ENCODE data around the gene TIMP2. TPM values are rescaled to one million over a fixed set of nuclear protein-coding genes. Genes with fewer than 3 reads are reported as not detected.

Gene TIMP2
- total and polyA plus RNA-seq, 2 of the 4 experiments (the other 2 are of a cell fraction), result 43.9 to 416 TPM

DNA sequence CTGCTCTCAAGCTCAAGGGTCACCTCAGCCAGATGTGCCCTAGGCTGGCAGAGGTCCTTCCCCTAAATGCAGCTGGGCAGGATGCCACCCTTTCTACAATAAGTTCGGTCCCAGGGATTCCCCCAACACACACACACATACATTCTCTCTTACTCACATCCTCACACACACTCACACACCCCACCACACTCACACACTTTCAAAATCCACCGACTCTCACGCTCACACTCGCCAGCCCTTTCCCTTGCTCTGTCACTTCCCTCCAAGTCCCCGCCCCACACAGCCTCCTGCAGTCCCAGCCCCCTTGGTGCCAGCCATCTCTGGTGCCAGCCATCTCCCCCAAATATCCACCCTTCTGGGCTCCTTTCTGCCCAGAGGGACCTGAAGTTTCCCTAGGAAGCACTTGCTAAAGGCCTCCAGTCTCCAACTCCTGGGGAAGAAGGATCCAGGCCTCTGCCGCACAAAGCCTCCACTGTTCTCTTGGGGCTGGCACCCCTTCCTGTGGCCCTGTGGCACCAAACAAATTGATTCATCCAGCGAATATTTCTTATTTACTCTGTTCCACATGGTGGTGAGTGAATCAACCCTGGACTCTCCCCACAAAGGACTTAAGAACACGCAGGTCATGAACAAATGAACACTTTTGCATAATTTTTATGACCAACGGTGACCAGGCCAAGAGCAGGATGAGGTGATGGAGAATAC lies 80.7 kb downstream of the TIMP2 start:
- DNase-seq (peak; percentile 71), ATAC-seq (ENCODE audit: low read depth) (no peak)
- Histone ChIP-seq H3K4me2 (ENCODE audit: low read depth, low read length) (no peak overlapping the region), H3K9ac (ENCODE audit: low read depth, low read length) (no peak overlapping the region), H3K27ac (ENCODE audit: insufficient read depth, low read length) (no peak overlapping the region), H3K18ac (ENCODE audit: low read depth, low read length) (no peak overlapping the region), H3K4ac (ENCODE audit: low read depth, low read length) (no peak overlapping the region), H3K23ac (ENCODE audit: low read depth, low read length) (peak overlapping the region; percentile 7; the same call in 1 of the 2 replicates), H3K27me3 (ENCODE audit: control insufficient read depth, insufficient read depth, low read length) (no peaks in the 10 kb centered on the region), H4K91ac (ENCODE audit: insufficient read depth, low read depth, low read length) (no peak overlapping the region), H2BK120ac (ENCODE audit: low read depth, low read length) (no peak overlapping the region; the same call in 1 of the 2 replicates), H3K36me3 (ENCODE audit: control insufficient read depth, insufficient read depth, low read length) (no peaks in the 10 kb centered on the region), H3K9me1 (ENCODE audit: insufficient read depth, low read length) (peaks cover 12% of the 10 kb centered on the region), H3K79me1 (ENCODE audit: low read depth in 1 of 2, low read length in 2 of 2) (peaks cover 0 to 11% of the 10 kb centered on the region in 2 experiments; a peak in 2 of 4 replicates), H4K20me1 (ENCODE audit: insufficient read depth, low read length) (peaks cover 5% of the 10 kb centered on the region), H3K56ac (ENCODE audit: extremely low read depth, insufficient read depth, low read length) (no peak overlapping the region), H3K9me3 (ENCODE audit: control insufficient read depth, insufficient read depth, low read length) (no peaks in the 10 kb centered on the region), H2BK15ac (ENCODE audit: low read depth, low read length) (no peak overlapping the region), H2BK5ac (ENCODE audit: low read depth, low read length, poor library complexity, severe bottlenecking) (no peak overlapping the region), H2BK20ac (ENCODE audit: low read depth, low read length) (no peak overlapping the region), H3K4me3 (ENCODE audit: insufficient read depth, low read depth, low read length) (no peak overlapping the region), H2AFZ (replicated peaks; ENCODE audit: low read length, poor library complexity) (peak overlapping the region; percentile 74), H3K14ac (replicated peaks; ENCODE audit: low read depth, low read length) (no peak overlapping the region), H4K8ac (ENCODE audit: low read depth in 2 of 2, low read length in 2 of 2) (no peak overlapping the region), H3K4me1 (ENCODE audit: control insufficient read depth, insufficient read depth, low read length) (peaks cover 4% of the 10 kb centered on the region), H2AK5ac (ENCODE audit: low read depth, low read length) (peak overlapping the region; percentile 19; the same call in 1 of the 2 replicates), H4K5ac (ENCODE audit: low read depth, low read length) (no peak overlapping the region), H2AK9ac (replicated peaks; ENCODE audit: low read depth, low read length, poor library complexity) (peak overlapping the region; percentile 48)
- intact Hi-C loops (cut with micrococcal nuclease) (no loop called here), in situ Hi-C loops (cut with MboI; ENCODE audit: low sequenced_read_pairs) (no loop called here), dilution Hi-C loops (cut with HindIII; ENCODE audit: low sequenced_read_pairs, unreplicated experiment) (no loop called here)
- TF ChIP-seq MAFK (IDR thresholded peaks at IDR 0.05; ENCODE audit: low read depth, low read length), result no peak
- TF ChIP-seq MXI1 (IDR thresholded peaks at IDR 0.05; ENCODE audit: borderline replicate concordance, low read depth, low read length), result no peak
- TF ChIP-seq CEBPB (IDR thresholded peaks at IDR 0.05; ENCODE audit: low read depth, low read length), result no peak
- no peak for TF ChIP-seq RAD21 (IDR thresholded peaks at IDR 0.05; ENCODE audit: low read length)
- no peak for TF ChIP-seq RCOR1 (IDR thresholded peaks at IDR 0.05; ENCODE audit: insufficient replicate concordance, low read length)
- TF ChIP-seq, protein P1, sequence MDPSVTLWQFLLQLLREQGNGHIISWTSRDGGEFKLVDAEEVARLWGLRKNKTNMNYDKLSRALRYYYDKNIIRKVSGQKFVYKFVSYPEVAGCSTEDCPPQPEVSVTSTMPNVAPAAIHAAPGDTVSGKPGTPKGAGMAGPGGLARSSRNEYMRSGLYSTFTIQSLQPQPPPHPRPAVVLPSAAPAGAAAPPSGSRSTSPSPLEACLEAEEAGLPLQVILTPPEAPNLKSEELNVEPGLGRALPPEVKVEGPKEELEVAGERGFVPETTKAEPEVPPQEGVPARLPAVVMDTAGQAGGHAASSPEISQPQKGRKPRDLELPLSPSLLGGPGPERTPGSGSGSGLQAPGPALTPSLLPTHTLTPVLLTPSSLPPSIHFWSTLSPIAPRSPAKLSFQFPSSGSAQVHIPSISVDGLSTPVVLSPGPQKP (IDR thresholded peaks at IDR 0.05; ENCODE audit: borderline replicate concordance, low read depth, low read length), result no peak
- no peak for TF ChIP-seq BHLHE40 (IDR thresholded peaks at IDR 0.05; ENCODE audit: low read depth, low read length)
- TF ChIP-seq, protein P2, sequence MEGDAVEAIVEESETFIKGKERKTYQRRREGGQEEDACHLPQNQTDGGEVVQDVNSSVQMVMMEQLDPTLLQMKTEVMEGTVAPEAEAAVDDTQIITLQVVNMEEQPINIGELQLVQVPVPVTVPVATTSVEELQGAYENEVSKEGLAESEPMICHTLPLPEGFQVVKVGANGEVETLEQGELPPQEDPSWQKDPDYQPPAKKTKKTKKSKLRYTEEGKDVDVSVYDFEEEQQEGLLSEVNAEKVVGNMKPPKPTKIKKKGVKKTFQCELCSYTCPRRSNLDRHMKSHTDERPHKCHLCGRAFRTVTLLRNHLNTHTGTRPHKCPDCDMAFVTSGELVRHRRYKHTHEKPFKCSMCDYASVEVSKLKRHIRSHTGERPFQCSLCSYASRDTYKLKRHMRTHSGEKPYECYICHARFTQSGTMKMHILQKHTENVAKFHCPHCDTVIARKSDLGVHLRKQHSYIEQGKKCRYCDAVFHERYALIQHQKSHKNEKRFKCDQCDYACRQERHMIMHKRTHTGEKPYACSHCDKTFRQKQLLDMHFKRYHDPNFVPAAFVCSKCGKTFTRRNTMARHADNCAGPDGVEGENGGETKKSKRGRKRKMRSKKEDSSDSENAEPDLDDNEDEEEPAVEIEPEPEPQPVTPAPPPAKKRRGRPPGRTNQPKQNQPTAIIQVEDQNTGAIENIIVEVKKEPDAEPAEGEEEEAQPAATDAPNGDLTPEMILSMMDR (conservative IDR thresholded peaks at IDR 0.05; ENCODE audit: low read depth, low read length), result no peak
- no peak for TF ChIP-seq MAZ (IDR thresholded peaks at IDR 0.05; ENCODE audit: borderline replicate concordance, low read depth, low read length)
- TF ChIP-seq NFE2L2 (IDR thresholded peaks at IDR 0.05; ENCODE audit: low read depth, low read length), result no peak
- TF ChIP-seq CHD1 (IDR thresholded peaks at IDR 0.05; ENCODE audit: low read depth, low read length), result no peak
- no peak for TF ChIP-seq SMC3 (IDR thresholded peaks at IDR 0.05; ENCODE audit: low read depth, low read length)
- no peak for TF ChIP-seq POLR2A (IDR thresholded peaks at IDR 0.05; ENCODE audit: low read depth, low read length)
- TF ChIP-seq FOS (IDR thresholded peaks at IDR 0.05; ENCODE audit: low read depth, low read length), result no peak
- TF ChIP-seq, protein P3, sequence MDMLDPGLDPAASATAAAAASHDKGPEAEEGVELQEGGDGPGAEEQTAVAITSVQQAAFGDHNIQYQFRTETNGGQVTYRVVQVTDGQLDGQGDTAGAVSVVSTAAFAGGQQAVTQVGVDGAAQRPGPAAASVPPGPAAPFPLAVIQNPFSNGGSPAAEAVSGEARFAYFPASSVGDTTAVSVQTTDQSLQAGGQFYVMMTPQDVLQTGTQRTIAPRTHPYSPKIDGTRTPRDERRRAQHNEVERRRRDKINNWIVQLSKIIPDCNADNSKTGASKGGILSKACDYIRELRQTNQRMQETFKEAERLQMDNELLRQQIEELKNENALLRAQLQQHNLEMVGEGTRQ (IDR thresholded peaks at IDR 0.05; ENCODE audit: low read depth, low read length), result no peak
- TF ChIP-seq RFX5 (IDR thresholded peaks at IDR 0.05; ENCODE audit: low read depth, low read length), result no peak
- 38 to 100% methylated on average over 3 to 4 of the region's 9 CpGs for WGBS, 2 experiments (ENCODE audit: extremely low coverage in 2 of 2, insufficient read length in 1 of 2)
- ChIA-PET CTCF (no interaction called here), POLR2A (ENCODE audit: unreplicated experiment) (no interaction called here)
- no TSS peak for BruUV-seq (replicated peaks)
